Fibroblast of skin of left quadriceps (primary cell): ENCODE measurements around the gene TBC1D10B.

Source experiments
- DNase-seq, 2 experiments: peaks; one replicate each; pipeline ENCODE4 v3.0.0-alpha.2; 2013; ENCODE audit warnings: low read depth in 2 of 2

TBC1D10B gene

DNA sequence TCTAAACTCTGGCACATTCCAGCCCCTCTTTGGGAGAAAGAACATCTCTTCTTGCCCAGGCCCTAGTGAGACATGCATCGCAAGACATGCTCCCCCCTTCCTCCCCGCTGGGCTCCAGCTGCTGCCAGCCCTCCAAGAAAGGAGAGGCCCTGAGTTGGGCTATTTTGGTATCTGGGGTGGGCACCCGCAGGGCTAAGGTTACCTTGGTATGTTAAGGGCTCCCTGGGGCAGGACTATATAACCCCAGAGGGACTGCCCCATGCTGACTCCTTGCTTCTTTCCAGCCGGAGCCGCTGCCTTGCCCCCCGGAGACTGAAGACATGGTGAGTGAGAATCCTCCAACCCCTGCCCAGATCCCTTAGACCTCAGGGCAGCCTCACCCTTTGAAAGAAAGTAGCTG is 4.2 kb upstream of the TBC1D10B start, which contains the start of gene MYL11:
Gene MYL11 (plus strand): TSS at position 265 of the 400 bp plus-strand sequence. CDS start 56 bp downstream, at position 321.
- no peak for DNase-seq

DNA sequence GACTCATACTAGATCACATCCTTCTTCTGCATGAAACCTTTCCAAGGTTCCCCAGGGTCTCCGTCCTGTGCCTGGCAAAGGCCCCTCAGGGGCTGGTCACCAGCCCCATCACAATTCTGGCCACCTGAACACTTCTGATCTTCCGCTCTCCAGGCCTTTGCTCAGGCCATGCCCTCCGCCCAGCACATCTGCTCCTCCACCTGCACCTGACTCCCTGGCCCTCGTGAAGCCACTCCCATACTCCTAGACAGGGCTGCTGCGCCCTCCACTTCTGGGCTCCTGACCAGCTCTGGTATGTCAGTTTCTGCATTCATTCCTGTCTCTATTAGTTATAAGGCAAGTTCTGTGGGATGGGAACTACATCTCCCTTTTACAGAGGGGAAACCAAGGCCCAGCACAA is 2.4 kb upstream of the TBC1D10B start:
- no peak for DNase-seq

DNA sequence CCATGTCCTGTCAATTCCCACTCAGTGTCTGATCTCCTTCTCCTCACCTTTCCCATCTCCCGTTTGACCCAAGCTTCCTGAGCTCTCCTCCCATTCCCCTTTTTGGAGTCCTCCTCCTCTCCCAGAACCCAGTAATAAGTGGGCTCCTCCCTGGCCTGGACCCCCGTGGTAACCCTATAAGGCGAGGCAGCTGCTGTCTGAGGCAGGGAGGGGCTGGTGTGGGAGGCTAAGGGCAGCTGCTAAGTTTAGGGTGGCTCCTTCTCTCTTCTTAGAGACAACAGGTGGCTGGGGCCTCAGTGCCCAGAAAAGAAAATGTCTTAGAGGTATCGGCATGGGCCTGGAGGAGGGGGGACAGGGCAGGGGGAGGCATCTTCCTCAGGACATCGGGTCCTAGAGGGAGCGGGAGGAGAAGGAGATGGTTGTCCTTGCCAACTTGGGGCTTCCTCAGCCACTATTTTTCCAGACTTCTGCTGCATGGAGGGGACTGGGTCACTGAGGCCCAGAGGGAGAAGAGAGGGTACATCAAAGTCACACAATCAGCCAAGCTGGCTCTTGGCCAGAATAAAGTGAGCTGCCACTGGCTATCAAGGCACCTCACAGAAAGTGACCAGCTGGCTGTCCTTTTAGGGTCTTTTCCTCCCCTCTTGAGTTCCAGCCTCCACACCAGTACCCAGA is 1.9 kb upstream of the TBC1D10B start:
- DNase-seq = no peak

DNA sequence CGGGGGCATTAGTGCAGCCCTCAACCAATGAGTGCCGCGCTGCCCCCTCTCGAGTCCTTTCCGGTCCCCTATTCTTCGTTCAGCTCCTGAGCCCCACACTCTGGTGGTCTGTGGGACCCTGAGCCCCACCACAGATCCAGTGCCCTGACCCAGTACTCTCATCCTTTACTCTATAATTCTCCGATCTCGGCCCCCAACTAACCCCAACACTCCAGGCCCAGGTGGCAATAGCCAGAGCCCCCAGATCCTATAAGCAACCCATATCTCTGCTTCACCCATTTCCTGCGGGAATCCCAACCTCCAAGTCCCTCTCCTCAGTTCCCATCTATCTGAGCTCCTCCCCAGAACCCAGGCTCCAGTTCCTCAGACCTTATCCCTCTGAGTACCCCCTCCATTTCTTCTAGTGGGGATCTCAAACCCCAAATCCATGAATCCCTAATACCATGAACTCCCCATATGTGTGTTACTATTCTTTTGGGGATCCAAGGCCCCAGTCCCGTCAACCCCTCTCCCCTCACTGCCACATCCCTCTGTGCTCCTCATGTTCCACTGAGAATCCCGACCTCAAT is 1.0 kb upstream of the TBC1D10B start:
- no peak for DNase-seq

DNA sequence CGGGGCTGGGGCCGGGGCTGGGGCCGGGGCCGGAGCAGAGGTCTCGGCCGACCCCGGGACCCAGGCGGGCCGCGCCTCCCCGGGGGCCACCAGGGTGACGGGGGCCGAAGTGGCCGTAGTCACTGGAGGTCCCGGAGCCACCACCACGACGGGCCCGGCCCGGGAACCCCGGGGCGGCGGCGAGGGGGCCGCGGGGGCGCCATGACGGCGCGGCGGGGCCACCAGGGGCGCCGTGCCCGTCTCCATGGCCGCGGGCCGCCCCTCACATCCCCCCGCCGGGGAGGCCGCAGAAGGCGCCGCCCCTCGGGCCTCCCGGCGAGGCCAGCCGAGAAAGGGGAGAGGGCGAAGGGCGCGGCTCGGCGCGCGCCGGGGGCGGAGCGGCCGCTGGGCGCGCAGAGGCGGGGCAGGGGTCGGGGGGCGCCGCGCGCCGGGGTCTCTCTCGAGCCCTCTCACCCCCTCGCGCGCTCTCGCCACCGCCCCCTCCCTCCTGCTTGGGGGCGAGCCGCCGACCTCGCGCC is 297 bp downstream of the TBC1D10B start:
- no peak for DNase-seq

DNA sequence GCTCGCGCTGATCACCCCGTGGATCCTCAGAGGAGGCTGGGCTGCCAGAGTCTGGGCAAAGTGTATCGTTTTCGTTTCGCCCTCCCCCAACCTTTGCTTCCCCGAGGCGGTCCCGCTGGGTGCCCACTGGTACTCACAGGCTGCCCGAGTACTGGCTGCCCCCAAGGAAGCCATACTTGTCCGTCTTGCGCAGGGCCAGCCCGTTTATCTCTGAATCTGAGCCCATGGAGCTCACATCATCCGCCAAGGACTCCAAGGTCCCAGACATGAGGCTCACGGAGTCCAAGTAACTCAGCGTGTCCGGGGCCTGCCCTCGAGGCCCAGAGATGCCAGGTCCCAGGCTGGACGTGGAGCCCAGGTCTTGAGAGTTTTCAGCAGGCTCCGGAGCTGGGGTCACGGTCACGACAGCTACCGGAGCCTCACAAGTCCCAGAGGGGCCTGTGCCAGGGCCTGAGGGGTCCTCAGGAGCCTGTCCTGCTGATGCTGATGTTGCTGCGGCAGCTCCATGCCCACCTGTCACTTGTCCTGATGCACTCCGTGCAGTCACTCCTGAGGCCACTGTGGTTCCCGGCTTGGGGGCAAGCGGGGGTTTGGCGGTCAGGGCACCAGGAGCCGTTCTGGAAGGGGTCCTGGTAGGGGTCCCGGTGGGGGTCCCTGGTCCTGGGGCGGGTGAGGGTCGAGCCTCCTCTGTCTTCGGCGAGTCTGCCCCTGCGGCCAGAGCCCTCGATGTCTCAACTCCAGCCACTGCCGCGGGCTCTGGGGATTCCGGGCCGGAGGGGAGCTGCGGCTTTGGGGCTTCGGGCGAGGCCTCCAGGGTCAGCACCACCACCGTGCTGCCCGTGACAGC is 980 bp downstream of the TBC1D10B start:
- DNase-seq = no peak

DNA sequence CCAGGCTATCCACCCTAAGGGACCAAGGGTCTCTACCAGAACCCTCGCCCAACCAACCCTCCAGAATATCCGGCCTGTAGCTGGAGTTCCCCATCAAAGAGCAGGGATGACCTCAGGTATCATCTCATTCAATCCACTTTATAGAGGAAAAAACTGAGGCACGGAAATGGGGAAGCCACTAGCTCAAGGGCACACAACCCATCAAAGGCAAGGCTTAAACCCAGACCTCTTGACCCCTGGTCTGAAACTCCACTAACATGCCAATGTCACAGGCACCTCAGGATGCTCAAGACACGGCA is 1.6 kb downstream of the TBC1D10B start:
- DNase-seq = no peak

DNA sequence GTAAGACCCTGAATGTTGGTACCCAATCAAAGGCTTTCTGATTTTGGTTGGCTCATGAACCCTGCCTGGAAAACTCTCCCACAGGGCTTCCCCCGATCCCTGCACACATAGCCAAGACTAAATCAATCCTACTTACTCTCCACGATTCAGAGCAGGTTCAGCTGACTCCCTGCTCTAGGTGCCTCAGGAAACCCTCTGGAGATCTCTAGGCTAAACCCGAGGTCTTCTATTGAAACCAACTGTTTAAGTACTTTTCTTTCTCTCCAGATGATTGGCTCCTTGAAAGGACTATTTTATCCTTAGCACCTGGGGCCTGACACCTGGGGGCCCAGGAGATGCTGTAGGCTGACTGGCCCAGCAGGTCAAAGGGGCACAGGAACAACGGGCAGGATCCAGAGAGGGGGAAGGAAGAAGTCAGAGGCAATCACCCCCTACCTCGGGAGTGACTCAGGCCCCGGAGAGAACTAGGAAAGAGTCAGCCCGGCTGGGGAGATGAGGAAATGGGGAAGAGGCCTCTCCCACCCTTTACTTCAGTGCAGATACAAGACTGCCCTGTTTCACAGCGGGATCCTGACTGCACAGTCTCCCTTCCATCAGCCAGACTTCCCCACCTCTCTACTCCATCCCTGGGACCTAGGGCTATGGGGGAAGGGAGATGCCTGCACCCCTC is 2.0 kb downstream of the TBC1D10B start:
- peak; percentile 4 to 23 for DNase-seq

DNA sequence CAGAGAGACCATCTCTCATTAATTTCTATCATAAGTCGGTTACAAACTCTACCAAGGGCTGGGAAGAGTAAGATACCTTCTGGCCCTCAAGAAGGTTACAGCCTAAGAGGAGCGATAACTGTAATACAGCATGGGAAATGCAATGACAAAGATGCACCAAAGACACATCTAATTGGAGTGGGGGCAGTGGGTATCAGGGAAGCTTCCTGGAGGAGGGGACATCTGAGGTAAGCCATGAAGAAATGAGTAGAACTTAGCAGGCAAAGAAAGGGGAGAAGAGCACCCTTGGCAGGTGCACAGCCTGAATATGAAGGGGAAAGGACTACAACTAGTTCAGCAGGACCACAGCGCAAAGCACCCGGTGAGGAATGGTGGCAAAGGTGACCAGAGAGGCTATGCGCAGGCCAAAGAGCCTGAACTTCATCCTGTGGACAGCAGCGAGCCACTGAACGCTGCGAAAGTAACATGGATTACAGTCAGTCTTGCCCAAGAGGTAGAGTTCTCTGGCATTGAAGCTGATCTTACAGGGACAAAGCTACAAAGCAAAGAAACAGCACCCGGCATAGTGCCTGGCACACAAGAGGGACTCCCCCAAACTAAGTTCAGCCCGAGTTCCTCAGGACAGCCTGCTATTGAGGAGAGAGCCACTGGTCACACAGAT is 2.8 kb downstream of the TBC1D10B start:
- DNase-seq = no peak

DNA sequence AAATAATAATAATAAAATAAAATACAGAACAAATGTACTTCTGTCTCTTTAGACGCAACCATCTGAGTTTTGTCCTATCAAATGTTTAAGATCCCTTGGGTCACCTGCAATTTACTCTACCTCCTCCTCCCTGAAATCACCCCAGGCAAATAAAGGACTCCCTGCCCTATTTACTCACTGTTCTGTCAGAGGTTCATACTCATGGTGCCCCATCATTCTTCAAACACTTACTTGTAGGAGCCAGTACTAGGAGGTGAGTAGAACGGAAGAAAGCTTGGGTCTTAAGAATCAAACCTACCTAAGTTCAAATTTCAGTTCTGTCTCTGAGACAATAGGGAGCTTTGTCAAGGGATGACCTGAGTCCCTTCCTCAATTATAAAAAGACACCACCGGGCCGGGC is 3.8 kb downstream of the TBC1D10B start:
- no peak for DNase-seq

DNA sequence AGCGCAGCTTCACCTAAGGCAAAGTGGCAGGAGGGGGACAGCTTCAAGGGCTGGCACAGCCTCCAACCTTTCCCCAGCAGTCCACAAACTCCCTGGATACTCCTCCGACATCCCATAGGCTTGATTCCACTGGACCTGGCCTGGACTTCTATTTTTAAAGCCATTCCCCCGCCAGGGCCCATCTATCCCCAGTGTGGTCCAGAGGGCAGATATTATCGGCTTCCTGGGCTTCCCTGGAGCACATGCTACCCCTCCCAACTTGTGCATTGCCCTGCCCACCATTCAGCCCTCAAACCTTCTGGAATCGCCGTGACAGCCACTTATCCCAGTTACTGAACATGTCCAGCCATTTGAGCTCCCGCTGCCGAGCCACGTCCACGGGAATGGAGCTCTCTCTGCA is 5.1 kb downstream of the TBC1D10B start:
- DNase-seq = no peak

DNA sequence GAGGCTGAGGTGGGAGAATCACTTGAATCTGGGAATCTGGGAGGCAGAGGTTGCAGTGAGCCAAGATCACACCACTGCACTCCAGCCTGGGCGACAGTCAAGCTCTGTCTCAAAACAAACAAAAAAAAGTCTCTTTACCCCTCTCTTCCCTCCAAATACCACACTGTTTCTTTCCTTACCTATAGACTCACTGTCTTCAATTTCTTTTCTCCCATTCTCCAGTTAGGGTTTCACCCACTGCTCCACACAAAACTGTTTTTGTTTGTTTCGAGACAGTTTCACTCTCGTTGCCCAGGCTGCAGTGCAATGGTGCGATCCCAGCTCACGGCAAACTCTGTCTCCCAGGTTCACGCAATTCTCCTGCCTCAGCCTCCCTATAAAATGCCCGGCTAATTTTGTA is 9.1 kb downstream of the TBC1D10B start:
- no peak for DNase-seq

DNA sequence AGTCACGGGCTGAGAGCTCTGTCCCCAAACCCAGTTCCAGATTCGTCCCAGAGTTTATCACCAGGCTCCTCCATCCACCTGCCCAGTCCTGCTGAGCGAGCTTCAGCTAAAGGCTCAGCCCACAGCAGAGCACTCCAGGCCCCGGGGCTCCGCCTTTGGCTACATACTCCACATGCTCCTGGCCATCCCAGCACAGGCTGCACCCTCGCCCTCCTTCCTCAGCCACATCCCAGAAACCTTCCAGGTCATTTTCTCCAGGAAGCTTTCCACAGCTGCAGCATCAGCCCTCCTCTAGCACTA is 10.5 kb downstream of the TBC1D10B start:
- DNase-seq = no peak

DNA sequence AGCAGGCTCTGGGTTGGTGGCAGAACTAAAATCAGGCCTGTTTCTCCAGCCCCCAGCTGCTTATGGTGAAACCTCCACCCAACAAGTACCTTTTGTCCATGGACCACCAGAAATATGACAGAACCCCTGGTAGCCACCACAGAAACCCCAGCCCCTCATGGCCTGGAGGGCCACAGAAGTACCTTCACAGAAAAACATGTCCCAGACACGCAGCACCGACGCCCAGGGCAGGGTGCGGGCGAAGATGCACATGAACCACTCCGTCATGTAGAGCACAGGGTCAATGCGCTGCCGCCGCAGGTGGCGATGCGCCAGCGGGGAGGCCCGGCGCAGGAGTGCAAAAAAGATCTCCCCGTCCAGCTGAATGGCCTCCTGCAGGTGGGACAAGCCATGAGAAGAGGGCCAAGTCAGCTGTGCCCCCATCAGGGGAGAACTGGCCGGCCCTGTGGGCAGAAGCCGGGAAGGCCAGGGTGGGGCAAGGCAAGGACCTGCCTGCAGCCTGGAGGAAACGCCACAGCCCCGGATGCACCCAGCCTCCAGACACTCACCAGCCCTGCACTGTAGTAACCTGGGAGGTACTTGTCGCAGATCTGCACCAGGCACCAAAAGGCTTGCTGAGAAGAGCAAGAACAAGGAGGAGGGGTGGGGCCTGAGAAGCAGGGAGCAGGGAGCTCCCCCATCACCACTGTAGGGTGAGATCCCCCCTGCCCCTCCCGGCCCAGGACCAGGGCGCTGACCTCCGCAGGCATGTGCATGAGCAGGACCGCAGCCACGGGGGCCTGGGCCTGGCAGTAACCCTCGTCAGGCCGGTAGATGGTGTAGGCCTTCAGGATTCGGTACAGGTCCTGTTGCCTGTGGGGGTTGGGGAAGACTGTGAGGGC is 11.1 kb downstream of the TBC1D10B start:
- no peak for DNase-seq

DNA sequence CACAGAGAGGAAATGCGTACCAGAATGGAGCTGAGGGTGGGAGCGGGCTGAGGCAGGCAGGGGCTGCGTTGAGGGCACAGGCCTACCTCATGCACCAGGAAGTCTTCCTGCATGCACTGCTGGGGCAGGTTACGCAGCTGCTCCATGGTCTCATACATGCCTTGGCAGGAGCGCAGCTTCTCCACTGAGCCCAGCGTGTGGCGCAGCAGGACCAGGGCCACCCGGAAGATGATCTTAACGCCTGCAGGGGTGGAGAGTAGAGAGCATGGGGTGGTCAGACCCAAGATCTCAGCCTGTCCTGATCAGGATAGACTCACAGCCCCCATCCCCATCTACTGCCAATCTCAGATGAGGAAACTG is 11.7 kb downstream of the TBC1D10B start:
- no peak for DNase-seq

DNA sequence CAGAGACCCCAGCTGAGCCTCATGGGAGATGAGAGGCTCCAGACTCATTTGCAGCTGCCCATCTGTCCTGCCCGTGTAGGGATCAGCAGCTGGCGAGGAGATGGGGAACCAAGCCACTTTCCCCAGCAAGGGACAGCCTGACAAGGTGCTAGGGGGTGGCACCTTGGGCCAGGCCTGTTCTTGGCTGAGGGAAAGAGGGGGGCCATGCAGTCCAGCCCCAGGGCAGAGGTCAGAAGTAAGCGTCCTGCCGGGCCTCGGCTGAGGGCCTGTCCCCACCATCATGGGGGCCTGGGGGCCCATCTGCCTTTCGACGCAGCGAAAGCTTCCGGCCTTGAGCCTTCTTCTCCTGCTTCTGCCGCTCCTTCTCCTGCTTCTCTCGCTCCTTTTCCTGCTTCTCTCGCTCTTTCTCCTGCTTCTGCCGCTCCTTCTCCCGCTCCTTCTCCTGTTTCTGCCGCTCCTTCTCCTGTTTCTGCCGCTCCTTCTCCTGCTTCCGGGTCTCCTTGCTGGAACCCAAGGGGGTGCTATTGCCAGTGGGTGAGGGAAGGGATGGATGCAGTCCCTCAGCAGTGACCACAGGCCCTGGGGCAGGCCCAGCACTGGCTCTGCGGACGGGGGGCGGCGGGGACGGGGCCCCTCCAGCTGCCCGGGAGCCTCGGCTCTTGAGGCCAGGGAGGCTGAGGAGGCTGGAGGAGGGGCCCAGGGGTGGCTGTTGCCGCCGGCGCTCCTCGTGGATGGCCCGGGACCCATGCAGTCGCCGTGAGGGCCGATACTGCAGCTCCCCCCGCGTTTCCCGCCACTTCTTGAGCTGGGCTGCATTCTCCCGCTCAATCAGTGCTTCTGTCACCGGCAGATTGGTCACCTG is 12.3 kb downstream of the TBC1D10B start:
- DNase-seq = no peak

DNA sequence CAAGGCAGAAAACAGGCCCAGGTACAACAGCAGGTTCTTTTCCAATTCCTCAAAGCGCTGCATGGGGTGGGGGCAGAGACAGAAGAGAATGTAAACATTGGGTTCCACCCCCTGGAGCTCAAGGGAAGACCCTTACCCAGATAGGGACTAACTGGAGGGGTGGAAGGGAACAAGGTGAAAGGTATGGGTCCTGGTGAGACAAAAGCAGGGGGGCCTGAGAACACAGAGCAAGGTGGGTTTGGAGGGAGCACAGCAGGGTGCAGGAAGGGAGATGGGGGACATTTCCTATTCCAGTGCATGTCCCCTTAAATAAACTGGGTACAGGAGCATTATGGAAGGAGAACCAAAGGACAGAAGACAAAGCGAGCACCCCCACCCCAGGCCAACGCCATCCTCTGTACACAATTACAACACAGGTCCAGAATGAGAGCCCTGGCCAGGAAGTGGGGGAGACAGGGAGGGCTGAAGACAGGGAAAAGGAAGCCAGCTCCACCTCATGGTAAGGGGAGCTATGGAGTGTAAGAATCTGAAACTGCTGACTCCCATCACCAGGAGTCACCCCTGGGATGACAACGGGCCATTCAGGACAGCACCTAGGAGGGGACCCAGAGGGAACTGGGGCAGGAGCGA is 13.1 kb downstream of the TBC1D10B start:
- no peak for DNase-seq

DNA sequence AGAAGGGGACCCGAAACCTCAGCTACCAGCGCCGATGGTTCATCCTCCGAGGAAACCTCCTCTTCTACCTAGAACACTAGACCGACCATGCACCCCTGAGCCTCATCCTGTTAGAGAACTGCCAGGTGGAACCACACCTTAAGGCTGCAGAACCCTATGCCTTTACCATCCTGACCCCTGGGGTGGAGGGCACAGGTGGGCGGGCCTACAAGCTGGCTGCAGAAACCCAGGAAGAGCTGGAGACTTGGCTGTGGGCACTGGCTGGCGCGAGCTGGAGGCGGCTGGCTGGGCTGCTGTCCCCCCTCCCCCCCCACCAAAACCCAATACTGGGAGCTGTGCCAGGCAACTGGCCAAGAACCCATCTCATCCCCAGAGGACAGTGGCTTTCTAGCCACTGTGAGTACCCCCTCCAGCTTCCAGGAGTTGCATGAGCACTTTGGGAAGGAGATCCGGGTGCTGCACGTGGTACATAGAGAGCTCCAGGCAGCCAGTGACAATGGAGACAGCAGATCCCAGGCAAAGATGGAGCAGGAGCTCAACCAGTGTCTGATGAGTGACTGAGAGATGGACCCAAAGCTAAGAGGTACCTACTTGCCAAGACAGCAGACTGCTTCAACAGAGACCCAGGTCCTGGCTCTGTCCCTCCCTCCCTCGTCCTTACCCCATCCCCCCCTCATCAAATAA is 13.8 kb downstream of the TBC1D10B start:
- no peak for DNase-seq

DNA sequence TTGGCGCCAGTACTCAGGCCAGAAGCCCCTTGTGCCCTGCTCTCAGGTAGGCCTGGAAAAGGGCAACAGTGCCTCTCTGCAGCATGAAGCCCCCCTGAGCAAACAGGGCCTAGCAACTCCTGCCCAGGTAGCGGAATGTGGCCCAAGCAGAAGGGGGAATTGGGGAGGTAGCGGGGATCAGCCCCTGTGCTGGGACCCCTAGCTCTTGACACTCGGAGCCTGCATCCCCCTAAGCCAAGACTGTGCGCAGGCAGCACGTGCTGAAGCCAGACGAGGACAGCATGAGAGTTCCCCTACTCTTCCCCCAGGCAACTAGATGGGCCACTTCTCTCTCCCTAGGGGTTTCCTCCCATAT is 14.4 kb downstream of the TBC1D10B start:
- DNase-seq = no peak
